Measurements from ENCODE around the gene SLC22A4. TPM values are rescaled to one million over a fixed set of nuclear protein-coding genes. Genes with fewer than 3 reads are reported as not detected.
A peak's percentile ranks its signal among the peaks of the same experiment; 100 is the strongest.

Gene SLC22A4
- polyA plus RNA-seq, 4 donors: 1.5 to 10.9 (median 5.0) TPM

GRCh38 chr5:132298298-132299212 lies 4.4 kb downstream of the SLC22A4 start:
- H3K4me3 ChIP-seq (ENCODE audit: low read depth in 1 of 3, low read length in 3 of 3): no peak overlapping the region
- WGBS, 3 donors: 61 to 72% (median 69%) methylated on average over 6 of the region's 6 CpGs
- H3K27ac ChIP-seq (ENCODE audit: low read depth in 1 of 3, low read length in 2 of 3): peak overlapping the region in 1 of 3 donors; percentile 49
- FAIRE-seq (no peak), DNase-seq (no peak)
- peaks cover 4 to 53% (median 9%) of the 10 kb centered on the region in 3 donors for H3K4me1 ChIP-seq (ENCODE audit: control insufficient read depth in 3 of 3, insufficient read depth in 2 of 3, low read depth in 1 of 3, low read length in 2 of 3)
- H3K9me3 ChIP-seq (ENCODE audit: control insufficient read depth in 2 of 2, insufficient read depth in 1 of 2, low read depth in 1 of 2, low read length in 1 of 2): no peaks in the 10 kb centered on the region
- no peaks in the 10 kb centered on the region for H3K27me3 ChIP-seq (ENCODE audit: control insufficient read depth in 3 of 3, insufficient read depth in 3 of 3, low read length in 3 of 3)
- H3K36me3 ChIP-seq (ENCODE audit: control insufficient read depth in 3 of 3, insufficient read depth in 2 of 3, low read depth in 1 of 3, low read length in 3 of 3): peaks cover 0 to 21% (median 0%) of the 10 kb centered on the region in 3 donors

- no peak overlapping the region for H3K4me3 ChIP-seq (ENCODE audit: low read depth in 1 of 3, low read length in 3 of 3)
- H3K27ac ChIP-seq (ENCODE audit: low read depth in 1 of 3, low read length in 2 of 3): no peak overlapping the region
- FAIRE-seq (no peak), DNase-seq (no peak)
- no peaks in the 10 kb centered on the region for H3K27me3 ChIP-seq (ENCODE audit: control insufficient read depth in 3 of 3, insufficient read depth in 3 of 3, low read length in 3 of 3)
- H3K9me3 ChIP-seq (ENCODE audit: control insufficient read depth in 2 of 2, insufficient read depth in 1 of 2, low read depth in 1 of 2, low read length in 1 of 2): peaks cover 0 to 4% of the 10 kb centered on the region in 2 donors
- H3K36me3 ChIP-seq (ENCODE audit: control insufficient read depth in 3 of 3, insufficient read depth in 2 of 3, low read depth in 1 of 3, low read length in 3 of 3): peaks cover 0 to 21% (median 0%) of the 10 kb centered on the region in 3 donors
- WGBS, 3 donors: 74 to 82% (median 81%) methylated on average over 2 of the region's 2 CpGs
- H3K4me1 ChIP-seq (ENCODE audit: control insufficient read depth in 3 of 3, insufficient read depth in 2 of 3, low read depth in 1 of 3, low read length in 2 of 3): peaks cover 4 to 51% (median 9%) of the 10 kb centered on the region in 3 donors
Measured at GRCh38 chr5:132299917-132300316, 5.7 kb downstream of the SLC22A4 start.

DNA sequence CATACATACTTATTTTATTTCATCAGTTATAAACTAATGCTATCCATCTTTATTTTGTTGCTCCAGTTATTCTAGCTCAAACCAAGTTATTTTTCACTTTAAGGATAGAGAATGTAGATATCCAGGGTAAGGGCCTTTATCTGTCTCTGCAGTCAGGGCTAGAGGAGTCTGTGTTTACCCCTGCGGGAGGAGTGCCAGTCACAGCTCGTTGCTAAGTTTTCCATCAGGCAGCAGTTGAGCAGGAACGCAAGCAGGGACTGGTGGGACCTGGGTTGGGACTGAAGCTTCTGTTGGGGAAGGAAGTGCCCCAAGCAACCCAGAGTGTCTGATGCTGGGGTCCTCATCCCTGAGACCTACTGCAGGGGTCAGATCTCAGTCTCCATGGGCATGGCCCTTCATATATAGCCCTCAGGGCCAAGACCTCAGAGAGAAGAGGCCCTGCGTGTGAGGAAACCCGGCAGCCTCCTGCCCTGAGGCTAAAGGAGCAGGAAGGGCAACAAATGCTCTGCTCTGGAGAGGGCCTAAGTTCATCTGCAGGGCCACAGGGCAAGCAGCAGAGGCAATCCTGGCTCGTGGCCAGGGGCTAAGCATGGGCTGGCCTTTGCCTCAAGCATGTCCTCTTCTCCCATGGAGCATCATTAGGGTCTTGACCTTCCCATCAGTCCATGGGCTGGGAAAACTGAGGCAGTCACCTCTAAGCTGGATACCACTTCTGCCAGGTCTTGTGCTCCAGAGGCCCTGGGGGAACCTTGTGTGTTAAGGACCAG lies 6.6 kb downstream of the SLC22A4 start:
- DNase-seq (peak; percentile 60 to 85), FAIRE-seq (no peak)
- Histone ChIP-seq H3K4me3 (ENCODE audit: low read depth in 1 of 3, low read length in 3 of 3) (no peak overlapping the region), H3K36me3 (ENCODE audit: control insufficient read depth in 3 of 3, insufficient read depth in 2 of 3, low read depth in 1 of 3, low read length in 3 of 3) (peaks cover 0 to 21% (median 0%) of the 10 kb centered on the region in 3 donors), H3K9me3 (ENCODE audit: control insufficient read depth in 2 of 2, insufficient read depth in 1 of 2, low read depth in 1 of 2, low read length in 1 of 2) (peaks cover 0 to 4% of the 10 kb centered on the region in 2 donors), H3K4me1 (ENCODE audit: control insufficient read depth in 3 of 3, insufficient read depth in 2 of 3, low read depth in 1 of 3, low read length in 2 of 3) (peaks cover 4 to 45% (median 9%) of the 10 kb centered on the region in 3 donors), H3K27me3 (ENCODE audit: control insufficient read depth in 3 of 3, insufficient read depth in 3 of 3, low read length in 3 of 3) (no peaks in the 10 kb centered on the region), H3K27ac (ENCODE audit: low read depth in 1 of 3, low read length in 2 of 3) (peak overlapping the region; percentile 53 to 86 (median 69))
- 13 to 54% (median 29%) methylated on average over 6 of the region's 6 CpGs for WGBS, 3 donors

- Histone ChIP-seq H3K4me1 (ENCODE audit: control insufficient read depth in 3 of 3, insufficient read depth in 2 of 3, low read depth in 1 of 3, low read length in 2 of 3) (peaks cover 4 to 38% (median 7%) of the 10 kb centered on the region in 3 donors), H3K27me3 (ENCODE audit: control insufficient read depth in 3 of 3, insufficient read depth in 3 of 3, low read length in 3 of 3) (no peaks in the 10 kb centered on the region), H3K4me3 (ENCODE audit: low read depth in 1 of 3, low read length in 3 of 3) (no peak overlapping the region), H3K27ac (ENCODE audit: low read depth in 1 of 3, low read length in 2 of 3) (peak overlapping the region; percentile 53 to 86 (median 69)), H3K36me3 (ENCODE audit: control insufficient read depth in 3 of 3, insufficient read depth in 2 of 3, low read depth in 1 of 3, low read length in 3 of 3) (peaks cover 0 to 17% (median 0%) of the 10 kb centered on the region in 3 donors), H3K9me3 (ENCODE audit: control insufficient read depth in 2 of 2, insufficient read depth in 1 of 2, low read depth in 1 of 2, low read length in 1 of 2) (peaks cover 0 to 4% of the 10 kb centered on the region in 2 donors)
- WGBS, 3 donors: 44 to 62% (median 53%) methylated on average over 11 of the region's 11 CpGs
- DNase-seq: peak; percentile 55 to 73
- FAIRE-seq: no peak
Measured at GRCh38 chr5:132301344-132302271, 7.4 kb downstream of the SLC22A4 start.

DNA sequence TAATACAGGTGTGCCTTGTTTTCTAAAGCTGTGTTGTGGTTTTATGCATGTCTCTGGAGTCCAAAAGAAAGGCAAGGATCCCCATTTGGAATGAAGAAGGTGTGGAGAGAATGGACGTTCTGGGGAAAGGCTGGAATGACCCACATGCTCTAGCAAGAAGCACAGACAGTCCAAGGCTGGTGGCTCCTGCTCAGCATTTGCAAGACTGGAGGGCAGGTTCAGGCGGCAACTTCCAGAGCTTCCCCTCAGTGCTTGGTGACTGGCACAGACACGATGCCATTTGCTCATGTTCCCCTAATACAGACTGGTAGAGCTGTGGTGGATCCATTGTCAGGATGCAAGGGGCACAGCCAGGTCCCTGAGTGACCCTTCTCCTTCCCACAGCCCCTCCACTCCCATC lies 8.2 kb downstream of the SLC22A4 start:
- no peak for DNase-seq
- 57 to 79% (median 63%) methylated on average over 3 of the region's 3 CpGs for WGBS, 3 donors
- peak overlapping the region; percentile 36 to 86 (median 52) for H3K27ac ChIP-seq (ENCODE audit: low read depth in 1 of 3, low read length in 2 of 3)
- H3K9me3 ChIP-seq (ENCODE audit: control insufficient read depth in 2 of 2, insufficient read depth in 1 of 2, low read depth in 1 of 2, low read length in 1 of 2): peaks cover 0 to 4% of the 10 kb centered on the region in 2 donors
- no peak for FAIRE-seq
- H3K36me3 ChIP-seq (ENCODE audit: control insufficient read depth in 3 of 3, insufficient read depth in 2 of 3, low read depth in 1 of 3, low read length in 3 of 3): peaks cover 0 to 17% (median 0%) of the 10 kb centered on the region in 3 donors
- H3K4me1 ChIP-seq (ENCODE audit: control insufficient read depth in 3 of 3, insufficient read depth in 2 of 3, low read depth in 1 of 3, low read length in 2 of 3): peaks cover 4 to 42% (median 5%) of the 10 kb centered on the region in 3 donors
- no peaks in the 10 kb centered on the region for H3K27me3 ChIP-seq (ENCODE audit: control insufficient read depth in 3 of 3, insufficient read depth in 3 of 3, low read length in 3 of 3)
- H3K4me3 ChIP-seq (ENCODE audit: low read depth in 1 of 3, low read length in 3 of 3): no peak overlapping the region

DNA sequence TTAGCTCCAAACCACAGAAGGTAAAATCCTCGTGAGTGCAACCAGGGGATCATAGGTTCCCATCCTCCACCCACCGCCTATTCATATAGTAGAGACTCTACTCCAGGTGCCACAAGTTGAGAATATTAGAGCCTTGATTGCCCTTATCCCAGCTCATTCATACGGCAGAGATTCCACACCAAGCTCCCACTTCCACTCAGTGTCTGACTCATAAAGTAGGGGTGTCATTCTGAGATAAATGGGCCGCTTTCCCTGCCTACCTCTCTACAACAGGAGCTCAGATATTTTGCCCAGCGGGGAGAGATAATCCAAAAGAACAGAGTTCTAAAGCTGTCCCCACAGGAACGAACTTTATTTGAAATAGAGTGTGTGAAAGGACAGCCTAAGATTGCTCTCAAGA lies 9.4 kb downstream of the SLC22A4 start:
- Histone ChIP-seq H3K9me3 (ENCODE audit: control insufficient read depth in 2 of 2, insufficient read depth in 1 of 2, low read depth in 1 of 2, low read length in 1 of 2) (peaks cover 0 to 4% of the 10 kb centered on the region in 2 donors), H3K27ac (ENCODE audit: low read depth in 1 of 3, low read length in 2 of 3) (no peak overlapping the region), H3K4me3 (ENCODE audit: low read depth in 1 of 3, low read length in 3 of 3) (no peak overlapping the region), H3K36me3 (ENCODE audit: control insufficient read depth in 3 of 3, insufficient read depth in 2 of 3, low read depth in 1 of 3, low read length in 3 of 3) (peaks cover 0 to 16% (median 0%) of the 10 kb centered on the region in 3 donors), H3K4me1 (ENCODE audit: control insufficient read depth in 3 of 3, insufficient read depth in 2 of 3, low read depth in 1 of 3, low read length in 2 of 3) (peaks cover 4 to 45% (median 7%) of the 10 kb centered on the region in 3 donors), H3K27me3 (ENCODE audit: control insufficient read depth in 3 of 3, insufficient read depth in 3 of 3, low read length in 3 of 3) (no peaks in the 10 kb centered on the region)
- FAIRE-seq (no peak), DNase-seq (no peak)
- WGBS, 3 donors: 83 to 92% (median 86%) methylated on average over 6 of the region's 6 CpGs

- 83 to 84% (median 84%) methylated on average over 2 of the region's 2 CpGs for WGBS, 3 donors
- Histone ChIP-seq H3K27me3 (ENCODE audit: control insufficient read depth in 3 of 3, insufficient read depth in 3 of 3, low read length in 3 of 3) (no peaks in the 10 kb centered on the region), H3K4me3 (ENCODE audit: low read depth in 1 of 3, low read length in 3 of 3) (no peak overlapping the region), H3K4me1 (ENCODE audit: control insufficient read depth in 3 of 3, insufficient read depth in 2 of 3, low read depth in 1 of 3, low read length in 2 of 3) (peaks cover 7 to 56% (median 13%) of the 10 kb centered on the region in 3 donors), H3K36me3 (ENCODE audit: control insufficient read depth in 3 of 3, insufficient read depth in 2 of 3, low read depth in 1 of 3, low read length in 3 of 3) (peaks cover 0 to 18% (median 0%) of the 10 kb centered on the region in 3 donors), H3K9me3 (ENCODE audit: control insufficient read depth in 2 of 2, insufficient read depth in 1 of 2, low read depth in 1 of 2, low read length in 1 of 2) (peaks cover 0 to 4% of the 10 kb centered on the region in 2 donors), H3K27ac (ENCODE audit: low read depth in 1 of 3, low read length in 2 of 3) (no peak overlapping the region)
- FAIRE-seq (no peak), DNase-seq (no peak)
Measured at GRCh38 chr5:132305420-132305819, 11.2 kb downstream of the SLC22A4 start.
